ENCODE data around the gene SNAI1.

DNA sequence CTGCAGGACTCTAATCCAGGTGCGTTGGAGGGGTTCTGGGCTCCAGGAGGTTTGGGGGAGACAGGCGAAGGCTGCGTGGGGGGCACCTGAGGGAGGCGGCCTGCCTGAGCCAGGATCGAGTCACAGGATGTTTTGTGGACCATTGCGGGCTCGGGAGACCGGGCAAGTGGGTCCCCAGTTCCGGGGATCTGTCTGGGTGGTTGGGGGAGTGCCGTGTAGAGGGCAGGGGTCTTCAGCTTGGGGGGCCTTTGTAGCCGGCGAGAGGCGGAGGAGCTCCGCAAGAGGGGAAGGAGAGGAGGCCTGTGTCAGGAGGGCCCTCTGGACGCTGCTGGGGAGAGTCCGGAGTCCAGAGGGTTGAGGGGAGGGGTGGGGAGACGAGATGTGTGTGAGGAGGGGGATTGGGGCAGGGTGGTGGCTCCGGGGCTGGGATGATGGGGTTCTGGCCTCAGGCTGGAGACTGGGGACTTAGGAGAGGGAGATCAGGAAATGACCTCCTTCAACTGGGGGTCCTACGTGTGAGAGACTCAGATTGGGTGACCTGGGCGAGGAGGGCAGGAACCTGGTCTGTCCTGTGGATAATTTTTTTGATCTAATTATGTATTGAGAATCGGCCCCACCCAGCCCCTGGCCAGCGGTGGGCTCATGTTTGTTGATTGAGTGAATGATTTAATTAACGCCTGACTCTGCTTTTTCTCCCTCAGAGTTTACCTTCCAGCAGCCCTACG is 505 bp downstream of the SNAI1 start:
- TF ChIP-seq, protein P1, sequence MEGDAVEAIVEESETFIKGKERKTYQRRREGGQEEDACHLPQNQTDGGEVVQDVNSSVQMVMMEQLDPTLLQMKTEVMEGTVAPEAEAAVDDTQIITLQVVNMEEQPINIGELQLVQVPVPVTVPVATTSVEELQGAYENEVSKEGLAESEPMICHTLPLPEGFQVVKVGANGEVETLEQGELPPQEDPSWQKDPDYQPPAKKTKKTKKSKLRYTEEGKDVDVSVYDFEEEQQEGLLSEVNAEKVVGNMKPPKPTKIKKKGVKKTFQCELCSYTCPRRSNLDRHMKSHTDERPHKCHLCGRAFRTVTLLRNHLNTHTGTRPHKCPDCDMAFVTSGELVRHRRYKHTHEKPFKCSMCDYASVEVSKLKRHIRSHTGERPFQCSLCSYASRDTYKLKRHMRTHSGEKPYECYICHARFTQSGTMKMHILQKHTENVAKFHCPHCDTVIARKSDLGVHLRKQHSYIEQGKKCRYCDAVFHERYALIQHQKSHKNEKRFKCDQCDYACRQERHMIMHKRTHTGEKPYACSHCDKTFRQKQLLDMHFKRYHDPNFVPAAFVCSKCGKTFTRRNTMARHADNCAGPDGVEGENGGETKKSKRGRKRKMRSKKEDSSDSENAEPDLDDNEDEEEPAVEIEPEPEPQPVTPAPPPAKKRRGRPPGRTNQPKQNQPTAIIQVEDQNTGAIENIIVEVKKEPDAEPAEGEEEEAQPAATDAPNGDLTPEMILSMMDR (IDR thresholded peaks at IDR 0.05), result no peak
- no peak for TF ChIP-seq EP300 (IDR thresholded peaks at IDR 0.05)
- TF ChIP-seq POLR2A (IDR thresholded peaks at IDR 0.05), result no peak

Data from stomach (tissue), 4 donors.